Adipocyte (in vitro differentiated cells): ENCODE measurements around the gene INTS6.

Experiments
- DNase-seq: peaks from one replicate; pipeline ENCODE4 v3.0.0-alpha.2; 2015; ENCODE audit warnings: low read depth
- H3K27me3 ChIP-seq: replicated peaks from 2 replicates; pipeline ENCODE4 v1.7.0; 2013; ENCODE audit warnings: mild to moderate bottlenecking, low read length, moderate library complexity; ENCODE audit not compliant: control insufficient read depth, insufficient read depth
- H3K36me3 ChIP-seq: 2 replicates; pipeline ENCODE4 v1.7.0; 2013; ENCODE audit warnings: low read length, mild to moderate bottlenecking, moderate library complexity; ENCODE audit not compliant: control insufficient read depth, insufficient read depth, severe bottlenecking
- H3K4me1 ChIP-seq: 2 replicates; pipeline ENCODE4 v1.7.0; 2013; ENCODE audit warnings: mild to moderate bottlenecking, low read length, moderate library complexity; ENCODE audit not compliant: control insufficient read depth, insufficient read depth
- H3K4me3 ChIP-seq: 2 replicates; pipeline ENCODE4 v1.7.0; 2013; ENCODE audit warnings: mild to moderate bottlenecking, low read length, moderate library complexity
- H3K9ac ChIP-seq: 2 replicates; pipeline ENCODE4 v1.7.0; 2013; ENCODE audit warnings: mild to moderate bottlenecking, low read length, moderate library complexity
- H3K9me3 ChIP-seq: 2 replicates; pipeline ENCODE4 v1.7.0; 2013; ENCODE audit warnings: mild to moderate bottlenecking, low read length, moderate library complexity; ENCODE audit not compliant: control insufficient read depth

The INTS6 gene

GRCh38 chr13:51478418-51479198 is 25.8 kb upstream of the INTS6 start:
- H3K36me3 ChIP-seq: no peaks in the 10 kb centered on the region
- H3K4me3 ChIP-seq: no peak overlapping the region
- H3K27me3 ChIP-seq: no peaks in the 10 kb centered on the region
- H3K9ac ChIP-seq: no peak overlapping the region
- H3K4me1 ChIP-seq: peaks cover 20% of the 10 kb centered on the region
- DNase-seq: no peak
- no peaks in the 10 kb centered on the region for H3K9me3 ChIP-seq

DNA sequence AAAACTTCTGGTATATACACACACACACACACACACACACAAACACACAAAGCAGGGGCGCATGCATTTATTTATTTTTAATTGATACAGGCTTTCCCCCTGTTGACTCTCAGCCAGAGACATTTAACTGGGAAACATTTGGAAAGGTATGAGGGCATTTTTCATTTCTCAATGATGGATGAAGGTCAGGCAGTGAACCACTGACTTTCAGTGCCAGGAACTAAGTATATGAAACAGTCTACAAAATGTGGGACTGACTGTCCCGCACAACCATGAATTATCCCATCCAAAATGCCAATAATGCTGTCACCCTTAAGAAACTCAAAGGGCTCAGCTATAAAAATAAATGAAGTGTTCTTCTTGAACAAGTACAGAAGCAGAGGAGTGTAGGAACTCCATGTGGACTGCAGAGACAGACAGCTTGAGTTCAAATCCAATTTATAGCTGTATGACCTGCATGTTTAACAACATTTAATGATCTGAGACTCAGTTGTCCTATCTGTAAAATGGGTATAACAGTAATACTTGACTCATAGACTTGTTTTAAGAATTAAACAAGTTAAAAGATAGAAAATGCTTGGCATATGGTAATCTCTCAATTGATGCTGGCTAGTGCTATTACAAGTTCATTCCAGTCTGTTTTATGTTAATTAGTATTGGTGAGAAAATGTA is 25.0 kb upstream of the INTS6 start:
- Histone ChIP-seq H3K9ac (no peak overlapping the region), H3K36me3 (no peaks in the 10 kb centered on the region), H3K4me3 (no peak overlapping the region), H3K27me3 (no peaks in the 10 kb centered on the region), H3K4me1 (peaks cover 20% of the 10 kb centered on the region), H3K9me3 (no peaks in the 10 kb centered on the region)
- no peak for DNase-seq

- Histone ChIP-seq H3K4me3 (no peak overlapping the region), H3K9me3 (no peaks in the 10 kb centered on the region), H3K9ac (no peak overlapping the region), H3K27me3 (no peaks in the 10 kb centered on the region), H3K36me3 (no peaks in the 10 kb centered on the region), H3K4me1 (peaks cover 20% of the 10 kb centered on the region)
- no peak for DNase-seq
Observed at GRCh38 chr13:51477149-51477548, 24.3 kb upstream of the INTS6 start.

DNA sequence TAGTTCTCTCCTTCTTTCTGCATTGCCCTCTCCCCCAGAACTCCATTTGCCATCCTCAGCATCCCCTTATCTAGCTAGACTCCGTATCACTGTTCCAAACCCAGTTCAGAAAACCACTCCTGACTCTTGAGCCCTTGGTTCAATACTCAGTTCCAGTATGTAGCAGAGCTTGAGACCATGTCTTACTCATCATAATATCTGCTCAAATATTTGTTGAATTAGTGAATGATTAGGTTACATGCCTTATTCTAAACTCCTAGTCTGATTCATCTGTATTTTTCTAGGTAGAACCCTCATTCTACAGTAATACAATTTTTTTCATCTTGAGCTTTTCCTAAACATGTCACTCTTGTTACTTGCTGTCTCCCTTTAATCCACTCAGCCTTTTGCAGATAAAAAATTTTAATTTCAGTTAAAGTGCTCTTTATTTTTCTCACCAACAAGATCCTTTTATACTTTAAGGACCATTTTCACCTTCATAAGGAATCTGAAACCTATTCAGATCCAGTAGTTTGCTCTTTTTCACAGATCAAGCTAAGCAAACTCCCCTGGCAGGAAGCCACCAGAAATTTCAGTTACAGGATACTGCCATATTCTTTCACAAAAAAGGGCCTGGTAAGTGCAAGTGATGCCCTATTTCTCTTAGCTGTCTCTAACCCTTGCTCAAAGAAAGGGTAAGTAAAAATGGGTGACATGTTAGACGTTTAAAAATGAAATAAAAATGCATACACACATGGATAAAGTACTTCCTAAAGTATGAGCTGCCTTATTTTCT is 23.1 kb upstream of the INTS6 start:
- Histone ChIP-seq H3K9me3 (no peaks in the 10 kb centered on the region), H3K36me3 (no peaks in the 10 kb centered on the region), H3K27me3 (no peaks in the 10 kb centered on the region), H3K4me1 (peaks cover 20% of the 10 kb centered on the region), H3K9ac (no peak overlapping the region), H3K4me3 (no peak overlapping the region)
- DNase-seq: peak; percentile 21

GRCh38 chr13:51469790-51470189 is 17.0 kb upstream of the INTS6 start:
- no peak overlapping the region for H3K9ac ChIP-seq
- H3K4me3 ChIP-seq: no peak overlapping the region
- no peaks in the 10 kb centered on the region for H3K9me3 ChIP-seq
- H3K36me3 ChIP-seq: no peaks in the 10 kb centered on the region
- H3K27me3 ChIP-seq: no peaks in the 10 kb centered on the region
- no peaks in the 10 kb centered on the region for H3K4me1 ChIP-seq
- no peak for DNase-seq

- no peak overlapping the region for H3K9ac ChIP-seq
- no peaks in the 10 kb centered on the region for H3K9me3 ChIP-seq
- no peaks in the 10 kb centered on the region for H3K36me3 ChIP-seq
- H3K4me1 ChIP-seq: no peaks in the 10 kb centered on the region
- no peaks in the 10 kb centered on the region for H3K27me3 ChIP-seq
- no peak for DNase-seq
- H3K4me3 ChIP-seq: no peak overlapping the region
Observed at GRCh38 chr13:51467730-51468129, 14.9 kb upstream of the INTS6 start.

DNA sequence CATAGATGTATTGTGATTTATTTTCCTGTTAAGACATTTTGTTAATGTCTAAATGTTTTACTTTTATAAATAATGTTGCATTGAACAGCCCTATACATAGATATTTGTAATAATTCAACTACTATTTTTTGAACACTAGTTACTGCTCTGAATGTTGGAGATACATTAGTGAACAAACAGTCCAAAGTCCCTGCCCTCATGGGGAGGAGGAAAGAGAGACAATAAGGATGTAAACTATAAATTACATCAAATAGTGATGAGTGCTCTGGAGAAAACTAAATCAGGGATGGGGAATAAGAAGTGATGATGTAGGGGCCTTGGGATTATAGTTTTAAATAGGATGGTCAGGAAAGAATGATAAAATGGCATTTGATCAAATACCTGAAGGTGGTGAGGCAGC is 12.3 kb upstream of the INTS6 start:
- Histone ChIP-seq H3K27me3 (no peaks in the 10 kb centered on the region), H3K9ac (no peak overlapping the region), H3K9me3 (no peaks in the 10 kb centered on the region), H3K4me3 (no peak overlapping the region), H3K4me1 (no peaks in the 10 kb centered on the region), H3K36me3 (no peaks in the 10 kb centered on the region)
- no peak for DNase-seq

- Histone ChIP-seq H3K4me3 (no peak overlapping the region), H3K4me1 (peaks cover 10% of the 10 kb centered on the region), H3K27me3 (no peaks in the 10 kb centered on the region), H3K9me3 (no peaks in the 10 kb centered on the region), H3K9ac (no peak overlapping the region), H3K36me3 (peaks cover 6% of the 10 kb centered on the region)
- no peak for DNase-seq
Observed at GRCh38 chr13:51457086-51457815, 4.4 kb upstream of the INTS6 start.

DNA sequence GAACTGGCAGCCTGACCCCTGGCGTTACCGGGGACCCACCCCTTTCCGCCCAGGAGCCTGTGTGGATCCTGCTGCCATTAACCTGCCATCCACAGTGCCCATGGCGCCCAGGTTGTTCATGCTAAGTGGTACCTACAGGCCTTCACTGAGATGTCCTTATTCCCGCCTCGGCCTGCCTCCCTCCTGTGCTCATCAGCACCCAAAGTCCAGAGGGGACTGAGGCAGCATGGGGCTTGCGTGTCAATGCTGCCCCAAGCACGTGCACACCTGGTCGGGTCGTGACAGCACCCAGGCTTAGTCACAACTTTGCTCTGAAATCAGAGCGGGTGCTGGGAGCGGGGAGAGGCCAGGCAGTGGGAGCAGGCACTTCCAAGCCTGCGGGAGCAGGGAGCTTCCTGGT is 3.7 kb upstream of the INTS6 start:
- H3K9me3 ChIP-seq: no peaks in the 10 kb centered on the region
- H3K4me3 ChIP-seq: no peak overlapping the region
- H3K9ac ChIP-seq: no peak overlapping the region
- DNase-seq: no peak
- peaks cover 6% of the 10 kb centered on the region for H3K36me3 ChIP-seq
- no peaks in the 10 kb centered on the region for H3K27me3 ChIP-seq
- H3K4me1 ChIP-seq: peaks cover 10% of the 10 kb centered on the region

GRCh38 chr13:51455532-51455931 is 2.7 kb upstream of the INTS6 start:
- Histone ChIP-seq H3K9me3 (no peaks in the 10 kb centered on the region), H3K9ac (no peak overlapping the region), H3K4me3 (no peak overlapping the region), H3K4me1 (peaks cover 15% of the 10 kb centered on the region), H3K36me3 (peaks cover 10% of the 10 kb centered on the region), H3K27me3 (no peaks in the 10 kb centered on the region)
- DNase-seq: no peak
